ENCODE data around the gene FCRL6. TPM values are rescaled to one million over a fixed set of nuclear protein-coding genes. Genes with fewer than 3 reads are reported as not detected.

The FCRL6 gene
- total and polyA plus RNA-seq, 2 of the 13 experiments (the other 11 are each of a cell fraction or from before 2014, with no cell fraction given) = not detected

- Histone ChIP-seq H4K20me1 (ENCODE audit: insufficient read depth, low read length) (no peaks in the 10 kb centered on the region), H3K36me3 (replicated peaks in 1 of 2; ENCODE audit: control insufficient read depth in 1 of 2, insufficient read depth in 2 of 2, low read length in 2 of 2) (no peaks in the 10 kb centered on the region), H3K4me1 (ENCODE audit: insufficient read depth, low read length) (no peaks in the 10 kb centered on the region), H3K27ac (ENCODE audit: extremely low read length, insufficient read depth, low read length) (no peak overlapping the region), H3K9ac (ENCODE audit: insufficient read depth, low read depth, low read length) (no peak overlapping the region), H3K79me2 (ENCODE audit: insufficient read depth, low read length) (no peaks in the 10 kb centered on the region), H2AFZ (ENCODE audit: low read length) (no peak overlapping the region), H3K9me3 (ENCODE audit: low read length) (no peaks in the 10 kb centered on the region), H3K4me3 (replicated peaks in 1 of 3; ENCODE audit: insufficient read depth in 1 of 3, low read depth in 2 of 3, low read length in 3 of 3) (no peak overlapping the region), H3K4me2 (ENCODE audit: low read depth, low read length) (peak overlapping the region; percentile 42; the same call in 1 of the 2 replicates), H3K27me3 (ENCODE audit: control insufficient read depth in 1 of 2, insufficient read depth in 2 of 2, low read length in 2 of 2) (peaks cover 4 to 29% of the 10 kb centered on the region in 2 experiments; a peak in 4 of 5 replicates)
- ChIA-PET CTCF (ENCODE audit: low intra/inter-chr PET ratio, low total read pairs) (no interaction called here), POLR2A (no interaction called here)
- DNase-seq (ENCODE audit: low spot score) = no peak
- FAIRE-seq = no peak
- in situ Hi-C loops (cut with HindIII; ENCODE audit: extremely low pct_ligation_motif_present, low pct_unique_long_range_greater_than_20kb) = no loop called here
- no TSS peak for BruUV-seq (replicated peaks)
- intact Hi-C loops (cut with micrococcal nuclease; ENCODE audit: unreplicated experiment) = no loop called here
- 12% methylated on average over 6 of the region's 6 CpGs for WGBS (ENCODE audit: low lambda C conversion rate)
- no peak for ATAC-seq
- no peak for TF ChIP-seq ZNF24 (IDR thresholded peaks at IDR 0.05)
- TF ChIP-seq, protein P1, sequence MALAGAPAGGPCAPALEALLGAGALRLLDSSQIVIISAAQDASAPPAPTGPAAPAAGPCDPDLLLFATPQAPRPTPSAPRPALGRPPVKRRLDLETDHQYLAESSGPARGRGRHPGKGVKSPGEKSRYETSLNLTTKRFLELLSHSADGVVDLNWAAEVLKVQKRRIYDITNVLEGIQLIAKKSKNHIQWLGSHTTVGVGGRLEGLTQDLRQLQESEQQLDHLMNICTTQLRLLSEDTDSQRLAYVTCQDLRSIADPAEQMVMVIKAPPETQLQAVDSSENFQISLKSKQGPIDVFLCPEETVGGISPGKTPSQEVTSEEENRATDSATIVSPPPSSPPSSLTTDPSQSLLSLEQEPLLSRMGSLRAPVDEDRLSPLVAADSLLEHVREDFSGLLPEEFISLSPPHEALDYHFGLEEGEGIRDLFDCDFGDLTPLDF (CRISPR knock-in tag; IDR thresholded peaks at IDR 0.05) = no peak
- TF ChIP-seq, protein P2, sequence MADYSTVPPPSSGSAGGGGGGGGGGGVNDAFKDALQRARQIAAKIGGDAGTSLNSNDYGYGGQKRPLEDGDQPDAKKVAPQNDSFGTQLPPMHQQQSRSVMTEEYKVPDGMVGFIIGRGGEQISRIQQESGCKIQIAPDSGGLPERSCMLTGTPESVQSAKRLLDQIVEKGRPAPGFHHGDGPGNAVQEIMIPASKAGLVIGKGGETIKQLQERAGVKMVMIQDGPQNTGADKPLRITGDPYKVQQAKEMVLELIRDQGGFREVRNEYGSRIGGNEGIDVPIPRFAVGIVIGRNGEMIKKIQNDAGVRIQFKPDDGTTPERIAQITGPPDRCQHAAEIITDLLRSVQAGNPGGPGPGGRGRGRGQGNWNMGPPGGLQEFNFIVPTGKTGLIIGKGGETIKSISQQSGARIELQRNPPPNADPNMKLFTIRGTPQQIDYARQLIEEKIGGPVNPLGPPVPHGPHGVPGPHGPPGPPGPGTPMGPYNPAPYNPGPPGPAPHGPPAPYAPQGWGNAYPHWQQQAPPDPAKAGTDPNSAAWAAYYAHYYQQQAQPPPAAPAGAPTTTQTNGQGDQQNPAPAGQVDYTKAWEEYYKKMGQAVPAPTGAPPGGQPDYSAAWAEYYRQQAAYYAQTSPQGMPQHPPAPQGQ (CRISPR knock-in tag; IDR thresholded peaks at IDR 0.05; ENCODE audit: borderline replicate concordance) = no peak
- no peak for TF ChIP-seq HES4 (CRISPR knock-in tag; IDR thresholded peaks at IDR 0.05; ENCODE audit: borderline replicate concordance)
- no peak for TF ChIP-seq ZNF160 (CRISPR knock-in tag; IDR thresholded peaks at IDR 0.05)
- no peak for TF ChIP-seq ZSCAN31 (CRISPR knock-in tag; IDR thresholded peaks at IDR 0.05; ENCODE audit: low read depth)
- TF ChIP-seq CEBPZ (IDR thresholded peaks at IDR 0.05; ENCODE audit: low read length) = no peak
- no peak for TF ChIP-seq ZNF180 (CRISPR knock-in tag; IDR thresholded peaks at IDR 0.05; ENCODE audit: borderline replicate concordance, low read depth)
- no peak for TF ChIP-seq GRHL1 (CRISPR knock-in tag; conservative IDR thresholded peaks at IDR 0.05)
- no peak for TF ChIP-seq MAFG (CRISPR knock-in tag; IDR thresholded peaks at IDR 0.05)
Observed at GRCh38 chr1:159853417-159854115, 51.4 kb downstream of the FCRL6 start.

Measured in HepG2 (cell line).